HL-60/S4 treated with phorbol 12-myristate 13-acetate at 8.2 ng/mL for 4 days and 3 days (cell line): ENCODE results near the gene TMUB2.
"Not testable (repeated sequence)": the region's sequence is repeated elsewhere in the genome, so short reads cannot be mapped to it uniquely, and the experiment has no call there.

Experiments
- in situ Hi-C: fragments of 300-500 bp; cut with MboI; formaldehyde crosslinking; loops from 2 replicates; pipeline ENCODE4 v1.15.0; 2022; ENCODE audit warnings: low sequenced_read_pairs

The TMUB2 gene

GRCh38 chr17:44216694-44217093 is 29.9 kb downstream of the TMUB2 start:
- in situ Hi-C loops, result loop anchor here (25.0 kb wide), 1 partner anchor 296 kb away; the partner anchor contains the start of gene GPATCH8

- in situ Hi-C loops, result loop anchor here (25.0 kb wide), 1 partner anchor 294 kb away; the partner anchor contains the start of gene GPATCH8
Measured at GRCh38 chr17:44217738-44218343, 31.1 kb downstream of the TMUB2 start.

GRCh38 chr17:44218344-44219107 is 31.8 kb downstream of the TMUB2 start:
- in situ Hi-C loops, result loop anchor here (25.0 kb wide), 1 partner anchor 294 kb away; the partner anchor contains the start of gene GPATCH8

GRCh38 chr17:44219108-44219615 is 32.4 kb downstream of the TMUB2 start:
- in situ Hi-C loops, result loop anchor here (25.0 kb wide), 1 partner anchor 293 kb away; the partner anchor contains the start of gene GPATCH8

GRCh38 chr17:44219616-44220212 is 32.9 kb downstream of the TMUB2 start, which contains the start of gene UBTF:
TSS of gene UBTF (minus strand) at chr17:44219675. CDS start at chr17:44218229, 1,446 bp downstream.
- in situ Hi-C loops, result loop anchor here (10.0 to 25.0 kb wide), 2 partner anchors 105 to 293 kb away; partner anchors contain the start of genes GPATCH8 and SLC25A39

GRCh38 chr17:44220213-44221083 is 33.7 kb downstream of the TMUB2 start:
- in situ Hi-C loops, result loop anchor here (10.0 to 25.0 kb wide), 2 partner anchors 104 to 292 kb away; partner anchors contain the start of genes GPATCH8 and SLC25A39

GRCh38 chr17:44221084-44221861 is 34.5 kb downstream of the TMUB2 start:
- in situ Hi-C loops, result loop anchor here (10.0 to 25.0 kb wide), 2 partner anchors 104 to 291 kb away; partner anchors contain the start of genes GPATCH8 and SLC25A39

- in situ Hi-C loops, result loop anchor here (10.0 to 25.0 kb wide), 2 partner anchors 103 to 291 kb away; partner anchors contain the start of genes GPATCH8 and SLC25A39
Measured at GRCh38 chr17:44221862-44222111, 35.0 kb downstream of the TMUB2 start.

GRCh38 chr17:44222112-44222869 is 35.5 kb downstream of the TMUB2 start:
- in situ Hi-C loops, result loop anchor here (10.0 to 25.0 kb wide), 2 partner anchors 103 to 290 kb away; partner anchors contain the start of genes GPATCH8 and SLC25A39

GRCh38 chr17:44223541-44224071 is 36.8 kb downstream of the TMUB2 start:
- in situ Hi-C loops, result loop anchor here (10.0 to 25.0 kb wide), 2 partner anchors 101 to 289 kb away; partner anchors contain the start of genes GPATCH8 and SLC25A39

GRCh38 chr17:44229090-44229489 is 42.3 kb downstream of the TMUB2 start:
- in situ Hi-C loops, result loop anchor here (10.0 kb wide), 1 partner anchor 96 kb away; the partner anchor contains the start of gene SLC25A39

- in situ Hi-C loops, result no loop called here
Measured at GRCh38 chr17:44230140-44230539, 43.4 kb downstream of the TMUB2 start.

- in situ Hi-C loops, result no loop called here
Measured at GRCh38 chr17:44232061-44232460, 45.3 kb downstream of the TMUB2 start.

GRCh38 chr17:44233582-44233981 is 46.8 kb downstream of the TMUB2 start:
- in situ Hi-C loops, result no loop called here

GRCh38 chr17:44235583-44235936 is 48.8 kb downstream of the TMUB2 start:
- in situ Hi-C loops, result no loop called here

- in situ Hi-C loops, result no loop called here
Measured at GRCh38 chr17:44236444-44236991, 49.7 kb downstream of the TMUB2 start.

- in situ Hi-C loops, result not testable (repeated sequence)
Measured at GRCh38 chr17:44237886-44238285, 51.1 kb downstream of the TMUB2 start.

GRCh38 chr17:44241106-44241624 is 54.4 kb downstream of the TMUB2 start:
- in situ Hi-C loops, result no loop called here
